Nephron (organoid): ENCODE measurements around the gene LRRIQ4.

Experiments used
- H3K27ac Mint-ChIP-seq, 3 experiments: 2 replicates each; pipeline ENCODE4 v1.8.0; 2020; ENCODE audit warnings: mixed read lengths in 3 of 3, mild to moderate bottlenecking in 2 of 3, moderate library complexity in 1 of 3
- H3K27me3 Mint-ChIP-seq: 2 replicates; pipeline ENCODE4 v1.8.0; 2021; ENCODE audit warnings: low read depth, mild to moderate bottlenecking, moderate library complexity, mixed read lengths
- H3K36me3 Mint-ChIP-seq: 2 replicates; pipeline ENCODE4 v1.8.0; 2020; ENCODE audit warnings: low read depth, mixed read lengths
- H3K4me1 Mint-ChIP-seq: 2 replicates; pipeline ENCODE4 v1.8.0; 2020; ENCODE audit warnings: mixed read lengths
- H3K4me3 Mint-ChIP-seq, 3 experiments: 2 replicates each; pipeline ENCODE4 v1.8.0; 2020; ENCODE audit warnings: mild to moderate bottlenecking in 3 of 3, mixed read lengths in 3 of 3, moderate library complexity in 2 of 3
- H3K9me3 Mint-ChIP-seq: 2 replicates; pipeline ENCODE4 v1.8.0; 2020; ENCODE audit warnings: mixed read lengths
- CTCF ChIP-seq, 3 experiments: fragments of 200-600 bp; sonication (generic); IDR thresholded peaks; one replicate each; pipeline ENCODE4 v1.5.0; 2021; ENCODE audit warnings: antibody characterized with exemption in 3 of 3; ENCODE audit not compliant: unreplicated experiment in 3 of 3

The LRRIQ4 gene

GRCh38 chr3:169780742-169781141 is 31.9 kb upstream of the LRRIQ4 start:
- Mint-ChIP-seq H3K27ac (no peak overlapping the region), H3K36me3 (peaks cover 55% of the 10 kb centered on the region), H3K4me1 (peaks cover 6% of the 10 kb centered on the region), H3K4me3 (no peak overlapping the region), H3K9me3 (no peaks in the 10 kb centered on the region), H3K27me3 (no peaks in the 10 kb centered on the region)
- TF ChIP-seq CTCF (IDR thresholded peaks at IDR 0.05; ENCODE audit: unreplicated experiment in 3 of 3) = no peak

- H3K27me3 Mint-ChIP-seq = no peaks in the 10 kb centered on the region
- H3K4me1 Mint-ChIP-seq = peaks cover under 1% of the 10 kb centered on the region
- no peak overlapping the region for H3K27ac Mint-ChIP-seq
- no peak overlapping the region for H3K4me3 Mint-ChIP-seq
- TF ChIP-seq CTCF (IDR thresholded peaks at IDR 0.05; ENCODE audit: unreplicated experiment in 3 of 3) = no peak
- H3K9me3 Mint-ChIP-seq = no peaks in the 10 kb centered on the region
- peaks cover 56% of the 10 kb centered on the region for H3K36me3 Mint-ChIP-seq
Measured at GRCh38 chr3:169781209-169781855, 31.3 kb upstream of the LRRIQ4 start.

GRCh38 chr3:169787120-169787519 is 25.6 kb upstream of the LRRIQ4 start:
- Mint-ChIP-seq H3K4me1 (no peaks in the 10 kb centered on the region), H3K9me3 (no peaks in the 10 kb centered on the region), H3K4me3 (no peak overlapping the region), H3K27ac (no peak overlapping the region), H3K36me3 (peaks cover 36% of the 10 kb centered on the region), H3K27me3 (no peaks in the 10 kb centered on the region)
- no peak for TF ChIP-seq CTCF (IDR thresholded peaks at IDR 0.05; ENCODE audit: unreplicated experiment in 3 of 3)

- no peak overlapping the region for H3K27ac Mint-ChIP-seq
- H3K9me3 Mint-ChIP-seq = no peaks in the 10 kb centered on the region
Measured at GRCh38 chr3:169787791-169788190, 24.9 kb upstream of the LRRIQ4 start.

GRCh38 chr3:169790219-169790618 is 22.5 kb upstream of the LRRIQ4 start:
- Mint-ChIP-seq H3K27me3 (no peaks in the 10 kb centered on the region), H3K4me1 (no peaks in the 10 kb centered on the region), H3K9me3 (no peaks in the 10 kb centered on the region), H3K4me3 (no peak overlapping the region), H3K36me3 (peaks cover 34% of the 10 kb centered on the region), H3K27ac (no peak overlapping the region)
- TF ChIP-seq CTCF (IDR thresholded peaks at IDR 0.05; ENCODE audit: unreplicated experiment in 3 of 3) = no peak

More at GRCh38 chr3:169787791-169788190, 24.9 kb upstream of the LRRIQ4 start:
- Mint-ChIP-seq H3K27me3 (no peaks in the 10 kb centered on the region), H3K4me3 (no peak overlapping the region), H3K36me3 (peaks cover 34% of the 10 kb centered on the region), H3K4me1 (no peaks in the 10 kb centered on the region)
- no peak for TF ChIP-seq CTCF (IDR thresholded peaks at IDR 0.05; ENCODE audit: unreplicated experiment in 3 of 3)
